Measurements from ENCODE around the gene NTM.

Gene NTM

GRCh38 chr11:132125988-132126871 is 755.8 kb downstream of the NTM start:
- Histone ChIP-seq H3K9me3 (ENCODE audit: severe bottlenecking) (no peaks in the 10 kb centered on the region), H3K27me3 (ENCODE audit: insufficient read depth, low read depth, severe bottlenecking) (no peaks in the 10 kb centered on the region), H3K36me3 (no peaks in the 10 kb centered on the region), H3K27ac (no peak overlapping the region), H3K4me3 (ENCODE audit: low read depth, low read length) (no peak overlapping the region)
- DNase-seq = peak; percentile 9
- TF ChIP-seq CTCF (IDR thresholded peaks at IDR 0.05; ENCODE audit: low read depth, low read length) = no peak

DNA sequence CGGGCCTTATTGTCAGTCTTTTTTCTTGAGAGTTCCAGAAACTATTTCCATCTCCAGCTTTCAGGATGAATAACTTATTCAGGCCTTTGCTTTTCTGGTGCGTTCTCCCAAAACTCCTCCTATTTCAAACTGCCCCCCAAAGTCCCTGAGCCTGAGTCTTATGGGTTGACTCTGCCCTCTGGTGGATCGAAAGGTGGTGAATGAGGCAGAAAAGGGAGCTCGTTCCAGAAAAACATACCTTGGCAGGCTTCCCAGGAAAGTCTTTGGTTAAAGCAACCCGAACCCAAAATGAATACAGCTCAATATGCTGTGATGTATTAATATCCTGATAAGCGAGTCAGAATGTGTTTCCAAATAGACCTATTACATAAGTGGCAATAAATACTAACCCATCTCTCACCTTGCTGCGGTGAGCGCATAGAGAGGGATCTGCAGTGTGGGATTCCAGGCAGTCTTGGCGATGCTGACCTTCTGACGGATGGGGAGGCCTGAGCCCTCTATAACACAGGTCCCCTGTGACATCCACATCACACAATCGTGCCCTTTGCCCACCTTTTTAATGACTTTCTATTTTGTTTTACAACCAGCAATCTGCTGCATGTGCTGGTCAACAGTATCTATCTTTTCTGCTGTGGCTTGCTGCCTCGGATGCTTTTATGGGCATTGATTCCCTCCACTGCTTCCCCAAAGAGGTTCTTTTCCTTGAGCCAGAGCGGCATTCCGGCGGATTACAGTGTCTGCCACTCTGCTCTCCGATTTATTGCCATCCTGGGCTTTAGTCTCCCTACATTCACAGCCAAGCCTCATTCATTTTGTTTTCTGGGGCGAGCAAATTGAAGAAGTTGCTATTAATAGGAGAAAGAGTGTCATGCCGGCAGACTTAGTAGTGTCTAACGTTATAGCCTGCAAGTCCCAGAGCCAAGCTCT is 756.8 kb downstream of the NTM start:
- H3K27me3 ChIP-seq (ENCODE audit: insufficient read depth, low read depth, severe bottlenecking) = no peaks in the 10 kb centered on the region
- H3K27ac ChIP-seq = no peak overlapping the region
- peak; percentile 22 for DNase-seq
- no peaks in the 10 kb centered on the region for H3K36me3 ChIP-seq
- no peak overlapping the region for H3K4me3 ChIP-seq (ENCODE audit: low read depth, low read length)
- TF ChIP-seq CTCF (IDR thresholded peaks at IDR 0.05; ENCODE audit: low read depth, low read length) = peak; percentile 39
- no peaks in the 10 kb centered on the region for H3K9me3 ChIP-seq (ENCODE audit: severe bottlenecking)

DNA sequence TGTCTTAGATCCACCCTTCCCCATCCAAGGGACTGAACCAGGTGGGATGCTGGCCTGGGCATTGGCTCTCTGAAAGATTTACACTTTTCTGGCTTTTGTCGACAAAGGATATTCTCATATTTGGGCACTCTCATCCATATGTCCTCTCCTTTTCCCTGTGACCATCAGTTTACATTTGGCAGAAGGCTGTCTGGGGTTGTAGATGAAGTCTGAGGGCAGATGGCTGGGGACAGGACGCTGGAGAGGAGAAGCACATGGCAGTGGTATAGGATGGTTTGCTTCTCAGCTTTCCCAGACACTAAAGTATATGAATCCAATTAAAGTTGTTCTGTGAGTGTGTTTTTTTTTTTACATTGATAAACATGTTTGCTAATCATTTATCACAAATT is 757.5 kb downstream of the NTM start:
- Histone ChIP-seq H3K36me3 (no peaks in the 10 kb centered on the region), H3K9me3 (ENCODE audit: severe bottlenecking) (no peaks in the 10 kb centered on the region), H3K27me3 (ENCODE audit: insufficient read depth, low read depth, severe bottlenecking) (no peaks in the 10 kb centered on the region), H3K27ac (no peak overlapping the region), H3K4me3 (ENCODE audit: low read depth, low read length) (no peak overlapping the region)
- DNase-seq = no peak
- no peak for TF ChIP-seq CTCF (IDR thresholded peaks at IDR 0.05; ENCODE audit: low read depth, low read length)

- no peak for DNase-seq
- no peak for TF ChIP-seq CTCF (IDR thresholded peaks at IDR 0.05; ENCODE audit: low read depth, low read length)
- Histone ChIP-seq H3K27ac (no peak overlapping the region), H3K4me3 (ENCODE audit: low read depth, low read length) (no peak overlapping the region), H3K27me3 (ENCODE audit: insufficient read depth, low read depth, severe bottlenecking) (no peaks in the 10 kb centered on the region), H3K9me3 (ENCODE audit: severe bottlenecking) (no peaks in the 10 kb centered on the region), H3K36me3 (no peaks in the 10 kb centered on the region)
Observed at GRCh38 chr11:132131047-132131446, 760.6 kb downstream of the NTM start.

GRCh38 chr11:132131961-132132360 is 761.5 kb downstream of the NTM start:
- no peak for DNase-seq
- H3K9me3 ChIP-seq (ENCODE audit: severe bottlenecking) = no peaks in the 10 kb centered on the region
- H3K27me3 ChIP-seq (ENCODE audit: insufficient read depth, low read depth, severe bottlenecking) = no peaks in the 10 kb centered on the region

More at GRCh38 chr11:132131961-132132360, 761.5 kb downstream of the NTM start:
- TF ChIP-seq CTCF (IDR thresholded peaks at IDR 0.05; ENCODE audit: low read depth, low read length) = no peak
- no peak overlapping the region for H3K4me3 ChIP-seq (ENCODE audit: low read depth, low read length)
- no peaks in the 10 kb centered on the region for H3K36me3 ChIP-seq
- no peak overlapping the region for H3K27ac ChIP-seq

Data from WERI-Rb-1 (cell line).